ENCODE measurements around the gene QSOX2. TPM values are rescaled to one million over a fixed set of nuclear protein-coding genes. Genes with fewer than 3 reads are reported as not detected.

Gene QSOX2
- total and polyA plus RNA-seq, 4 donors: 4.9 to 12.2 (median 10.3) TPM

GRCh38 chr9:136291306-136292025 is 45.9 kb upstream of the QSOX2 start:
- H3K27me3 ChIP-seq (ENCODE audit: control insufficient read depth in 3 of 3, insufficient read depth in 3 of 3, low read length in 2 of 3): no peaks in the 10 kb centered on the region
- ATAC-seq (ENCODE audit: insufficient read depth, low FRiP score) (no peak), DNase-seq (no peak)
- H3K9ac ChIP-seq (ENCODE audit: insufficient read depth in 1 of 2, low read length in 2 of 2): no peak overlapping the region
- TF ChIP-seq CTCF (IDR thresholded peaks at IDR 0.05; ENCODE audit: control extremely low read depth, extremely low read depth): no peak
- WGBS, 2 donors: 85% methylated on average over 22 of the region's 22 CpGs
- no peak overlapping the region for H3K4me3 ChIP-seq
- H3K27ac ChIP-seq (ENCODE audit: low read depth in 1 of 2, low read length in 1 of 2): no peak overlapping the region
- no peaks in the 10 kb centered on the region for H3K36me3 ChIP-seq (ENCODE audit: control insufficient read depth in 4 of 4, insufficient read depth in 4 of 4, low read length in 4 of 4)
- peaks cover 0 to 7% (median 0%) of the 10 kb centered on the region in 5 donors for H3K4me1 ChIP-seq (ENCODE audit: control insufficient read depth in 5 of 5, insufficient read depth in 5 of 5, low read length in 5 of 5)
- peaks cover 0 to 4% (median 0%) of the 10 kb centered on the region in 4 donors for H3K9me3 ChIP-seq (ENCODE audit: control insufficient read depth in 4 of 4, insufficient read depth in 3 of 4, low read length in 3 of 4)

GRCh38 chr9:136290508-136291000 is 44.9 kb upstream of the QSOX2 start:
- H3K27ac ChIP-seq (ENCODE audit: low read depth in 1 of 2, low read length in 1 of 2): no peak overlapping the region
- peaks cover 0 to 6% (median 0%) of the 10 kb centered on the region in 4 donors for H3K9me3 ChIP-seq (ENCODE audit: control insufficient read depth in 4 of 4, insufficient read depth in 3 of 4, low read length in 3 of 4)
- 91% methylated on average over 26 to 31 of the region's 31 CpGs for WGBS, 2 donors
- H3K9ac ChIP-seq (ENCODE audit: insufficient read depth in 1 of 2, low read length in 2 of 2): no peak overlapping the region
- H3K36me3 ChIP-seq (ENCODE audit: control insufficient read depth in 4 of 4, insufficient read depth in 4 of 4, low read length in 4 of 4): no peaks in the 10 kb centered on the region
- no peak for TF ChIP-seq CTCF (IDR thresholded peaks at IDR 0.05; ENCODE audit: control extremely low read depth, extremely low read depth)
- H3K4me1 ChIP-seq (ENCODE audit: control insufficient read depth in 5 of 5, insufficient read depth in 5 of 5, low read length in 5 of 5): peaks cover 0 to 7% (median 0%) of the 10 kb centered on the region in 5 donors
- ATAC-seq (ENCODE audit: insufficient read depth, low FRiP score): no peak
- H3K4me3 ChIP-seq: no peak overlapping the region
- no peaks in the 10 kb centered on the region for H3K27me3 ChIP-seq (ENCODE audit: control insufficient read depth in 3 of 3, insufficient read depth in 3 of 3, low read length in 2 of 3)
- DNase-seq: no peak

GRCh38 chr9:136289651-136290507 is 44.3 kb upstream of the QSOX2 start:
- H3K4me3 ChIP-seq: no peak overlapping the region
- H3K27ac ChIP-seq (ENCODE audit: low read depth in 1 of 2, low read length in 1 of 2): no peak overlapping the region
- WGBS, 2 donors: 88 to 94% methylated on average over 30 of the region's 30 CpGs
- no peaks in the 10 kb centered on the region for H3K36me3 ChIP-seq (ENCODE audit: control insufficient read depth in 4 of 4, insufficient read depth in 4 of 4, low read length in 4 of 4)
- no peak for TF ChIP-seq CTCF (IDR thresholded peaks at IDR 0.05; ENCODE audit: control extremely low read depth, extremely low read depth)
- peaks cover 0 to 7% (median 0%) of the 10 kb centered on the region in 5 donors for H3K4me1 ChIP-seq (ENCODE audit: control insufficient read depth in 5 of 5, insufficient read depth in 5 of 5, low read length in 5 of 5)
- peaks cover 0 to 8% (median 0%) of the 10 kb centered on the region in 4 donors for H3K9me3 ChIP-seq (ENCODE audit: control insufficient read depth in 4 of 4, insufficient read depth in 3 of 4, low read length in 3 of 4)
- DNase-seq: no peak
- no peak overlapping the region for H3K9ac ChIP-seq (ENCODE audit: insufficient read depth in 1 of 2, low read length in 2 of 2)
- ATAC-seq (ENCODE audit: insufficient read depth, low FRiP score): no peak
- peaks cover 0 to 4% (median 0%) of the 10 kb centered on the region in 3 donors for H3K27me3 ChIP-seq (ENCODE audit: control insufficient read depth in 3 of 3, insufficient read depth in 3 of 3, low read length in 2 of 3)
